Measurements from ENCODE around the gene VAMP2. TPM values are rescaled to one million over a fixed set of nuclear protein-coding genes. Genes with fewer than 3 reads are reported as not detected.

Gene VAMP2
- total and polyA plus RNA-seq, 9 of the 15 experiments (the other 6 are each of a cell fraction or from before 2014, with no cell fraction given): 2.3 to 31.8 (median 6.0) TPM

- TF ChIP-seq HOXB6 (CRISPR knock-in tag; IDR thresholded peaks at IDR 0.05; ENCODE audit: borderline replicate concordance) (no peak), ZNF174 (CRISPR knock-in tag; IDR thresholded peaks at IDR 0.05) (no peak), CHAMP1 (IDR thresholded peaks at IDR 0.05) (no peak), GABPA (tag; conservative IDR thresholded peaks at IDR 0.05; ENCODE audit: low read depth) (no peak), ZNF586 (CRISPR knock-in tag; conservative IDR thresholded peaks at IDR 0.05) (no peak), ZBTB49 (CRISPR knock-in tag; IDR thresholded peaks at IDR 0.05; ENCODE audit: borderline replicate concordance) (no peak), ZZZ3 (IDR thresholded peaks at IDR 0.05) (no peak), NCOA6 (IDR thresholded peaks at IDR 0.05) (no peak), NFE2 (IDR thresholded peaks at IDR 0.05; ENCODE audit: low read depth) (0 out of 2 replicates have a peak, but pooled peaks have one; percentile 2), ZNF436 (CRISPR knock-in tag; IDR thresholded peaks at IDR 0.05) (no peak), BCOR (IDR thresholded peaks at IDR 0.05) (no peak), THRAP3 (IDR thresholded peaks at IDR 0.05; ENCODE audit: borderline replicate concordance) (no peak), LEF1 (IDR thresholded peaks at IDR 0.05) (no peak), SETDB1 (IDR thresholded peaks at IDR 0.05; ENCODE audit: low read length) (no peak), TAF7 (tag; IDR thresholded peaks at IDR 0.05) (0 out of 2 replicates have a peak, but pooled peaks have one; percentile 15), ZFX (CRISPR knock-in tag; IDR thresholded peaks at IDR 0.05) (peak; percentile 72), GTF2F1 (IDR thresholded peaks at IDR 0.05; ENCODE audit: low read depth, low read length) (no peak), HDAC2 (IDR thresholded peaks at IDR 0.05) (peak; percentile 85; the same call in 1 of the 2 replicates), ZHX1 (conservative IDR thresholded peaks at IDR 0.05; ENCODE audit: low read length) (no peak), ZC3H8 (IDR thresholded peaks at IDR 0.05) (no peak), PURB (CRISPR knock-in tag; IDR thresholded peaks at IDR 0.05; ENCODE audit: low read depth) (no peak), COPS2 (conservative IDR thresholded peaks at IDR 0.05) (no peak)
Measured at GRCh38 chr17:8209907-8210760, 47.4 kb upstream of the VAMP2 start, which contains the start of gene AURKB (continued).
